NCI-H146 treated with DMSO at 0.1 percent for 48 hours (cell line): ENCODE results near the gene ZNF365.
"Not testable (repeated sequence)": the region's sequence is repeated elsewhere in the genome, so short reads cannot be mapped to it uniquely, and the experiment has no call there.

Source experiments
- DNase-seq: peaks from one replicate; lab custom pipeline; 2025; ENCODE audit not compliant: unreplicated experiment; lab: John Stamatoyannopoulos, UW

ZNF365 gene

GRCh38 chr10:62377026-62377415 is 2.9 kb downstream of the ZNF365 start:
- no peak for DNase-seq

GRCh38 chr10:62377966-62378365 is 3.8 kb downstream of the ZNF365 start:
- DNase-seq: no peak

- not testable (repeated sequence) for DNase-seq
Measured at GRCh38 chr10:62378877-62379276, 4.7 kb downstream of the ZNF365 start.

GRCh38 chr10:62379394-62379793 is 5.2 kb downstream of the ZNF365 start:
- DNase-seq: no peak

GRCh38 chr10:62380016-62380415 is 5.8 kb downstream of the ZNF365 start:
- no peak for DNase-seq

GRCh38 chr10:62381385-62382102 is 7.4 kb downstream of the ZNF365 start:
- no peak for DNase-seq

GRCh38 chr10:62382831-62383230 is 8.7 kb downstream of the ZNF365 start:
- DNase-seq: no peak

GRCh38 chr10:62384057-62384446 is 9.9 kb downstream of the ZNF365 start:
- no peak for DNase-seq

GRCh38 chr10:62384447-62385081 is 10.4 kb downstream of the ZNF365 start:
- DNase-seq: no peak

GRCh38 chr10:62386356-62387320 is 12.5 kb downstream of the ZNF365 start:
- DNase-seq: no peak

- DNase-seq: no peak
Measured at GRCh38 chr10:62388328-62388727, 14.2 kb downstream of the ZNF365 start.

- no peak for DNase-seq
Measured at GRCh38 chr10:62390497-62391176, 16.5 kb downstream of the ZNF365 start.

GRCh38 chr10:62393237-62393636 is 19.1 kb downstream of the ZNF365 start:
- DNase-seq: no peak

- no peak for DNase-seq
Measured at GRCh38 chr10:62394556-62395018, 20.4 kb downstream of the ZNF365 start.

- DNase-seq: no peak
Measured at GRCh38 chr10:62395892-62396291, 21.7 kb downstream of the ZNF365 start.

GRCh38 chr10:62396864-62397263 is 22.7 kb downstream of the ZNF365 start:
- no peak for DNase-seq

- no peak for DNase-seq
Measured at GRCh38 chr10:62399211-62399610, 25.0 kb downstream of the ZNF365 start.

- no peak for DNase-seq
Measured at GRCh38 chr10:62402508-62402907, 28.3 kb downstream of the ZNF365 start.

GRCh38 chr10:62410528-62410927 is 36.4 kb downstream of the ZNF365 start:
- not testable (repeated sequence) for DNase-seq

GRCh38 chr10:62410934-62411333 is 36.8 kb downstream of the ZNF365 start:
- not testable (repeated sequence) for DNase-seq

- DNase-seq: no peak
Measured at GRCh38 chr10:62413048-62413447, 38.9 kb downstream of the ZNF365 start.
